Vein endothelial cell (primary cell): ENCODE measurements around the gene MRPL22. TPM values are rescaled to one million over a fixed set of nuclear protein-coding genes. Genes with fewer than 3 reads are reported as not detected.

Experiments
- total RNA-seq: library from RNA; depleted of rRNA; stranded (reverse); fragments of >200 nt; gene quantifications from 2 replicates; pipeline ENCODE4 v1.2.3, GENCODE V29; 2012

Gene MRPL22
- 15.0 and 20.4 TPM in 2 replicates for total RNA-seq

GRCh38 chr5:154940772-154941620, at the start of gene MRPL22:
Gene MRPL22 (plus strand): TSS chr5:154941073. CDS start chr5:154941111, 38 bp downstream.

GRCh38 chr5:154937718-154938466, 3.0 kb upstream of the MRPL22 start, which contains the start of gene GEMIN5:
Gene GEMIN5 (minus strand): TSS chr5:154938211. CDS start chr5:154938133, 78 bp downstream.

GRCh38 chr5:155013526-155013925, 72.7 kb downstream of the MRPL22 start, which contains the start of gene KIF4B:
Gene KIF4B (plus strand): TSS chr5:155013755. CDS start chr5:155013860, 105 bp downstream.

Other genes starting within 250 kb of the MRPL22 start
- gene LARP1, start 185.7 kb upstream of the MRPL22 start, total RNA-seq: 147 and 170 TPM in 2 replicates
- 6.2 and 8.8 TPM in 2 replicates for gene FAXDC2, start 90.5 kb upstream of the MRPL22 start, total RNA-seq
- gene CNOT8, start 82.4 kb upstream of the MRPL22 start, total RNA-seq: 69.2 and 73.0 TPM in 2 replicates
- 20.6 and 22.7 TPM in 2 replicates for gene GEMIN5, start 2.9 kb upstream of the MRPL22 start, total RNA-seq
- 0.33 and 0.48 TPM in 2 replicates for gene KIF4B, start 72.7 kb downstream of the MRPL22 start, total RNA-seq